HepG2 (cell line): ENCODE measurements around the gene CDK5RAP2. TPM values are rescaled to one million over a fixed set of nuclear protein-coding genes. Genes with fewer than 3 reads are reported as not detected.

ENCODE experiments used
- BATF2 ChIP-seq: sonication (generic); formaldehyde crosslinking; IDR thresholded peaks from 2 replicates; pipeline ENCODE4 v1.8.0; 2022; ENCODE audit warnings: mild to moderate bottlenecking, missing genetic modification reagents, moderate library complexity
- CC2D1A ChIP-seq: sonication (generic); formaldehyde crosslinking; IDR thresholded peaks from 2 replicates; pipeline ENCODE4 v1.8.1; 2023; ENCODE audit warnings: mild to moderate bottlenecking, missing genetic modification reagents
- CENPT ChIP-seq: sonication (generic); formaldehyde crosslinking; IDR thresholded peaks from 2 replicates; pipeline ENCODE4 v1.8.0; 2022; ENCODE audit warnings: low read depth, mild to moderate bottlenecking, moderate library complexity, missing genetic modification reagents
- HNF4A ChIP-seq: sonication (generic); formaldehyde crosslinking; IDR thresholded peaks from 2 replicates; pipeline ENCODE4 v1.4.0; 2020; ENCODE audit warnings: missing genetic modification reagents
- MIXL1 ChIP-seq: IDR thresholded peaks from 2 replicates; pipeline ENCODE4 v1.6.1; 2016
- MTA3 ChIP-seq: sonication (generic); formaldehyde crosslinking; IDR thresholded peaks from 2 replicates; pipeline ENCODE4 v1.4.0; 2020; ENCODE audit warnings: missing genetic modification reagents
- PAX8 ChIP-seq: sonication (generic); formaldehyde crosslinking; IDR thresholded peaks from 2 replicates; pipeline ENCODE4 v1.8.0; 2022; ENCODE audit warnings: mild to moderate bottlenecking, missing genetic modification reagents, borderline replicate concordance
- RAD51 ChIP-seq: fragments of 450-650 bp; IDR thresholded peaks from 2 replicates; pipeline ENCODE4 v1.6.1; 2016; ENCODE audit warnings: borderline replicate concordance
- SALL1 ChIP-seq: sonication (generic); formaldehyde crosslinking; IDR thresholded peaks from 2 replicates; pipeline ENCODE4 v1.8.0; 2022; ENCODE audit warnings: mild to moderate bottlenecking, missing genetic modification reagents
- SIX1 ChIP-seq: sonication (generic); formaldehyde crosslinking; IDR thresholded peaks from 2 replicates; pipeline ENCODE4 v1.4.0; 2020; ENCODE audit warnings: missing genetic modification reagents, borderline replicate concordance
- SNAPC4 ChIP-seq: sonication (generic); formaldehyde crosslinking; IDR thresholded peaks from 2 replicates; pipeline ENCODE4 v1.4.0; 2020; ENCODE audit warnings: mild to moderate bottlenecking, missing genetic modification reagents
- SUZ12 ChIP-seq: fragments of 150-350 bp; IDR thresholded peaks from 2 replicates; pipeline ENCODE4 v1.6.1; 2014; ENCODE audit warnings: low read depth, low read length
- TEAD3 ChIP-seq: optimal IDR thresholded peaks from 2 replicates; pipeline ENCODE3; 2016; ENCODE audit warnings: borderline replicate concordance
- XBP1 ChIP-seq: sonication (generic); formaldehyde crosslinking; IDR thresholded peaks from 2 replicates; pipeline ENCODE4 v1.5.0; 2020; ENCODE audit warnings: missing genetic modification reagents
- YY1 ChIP-seq: IDR thresholded peaks from 2 replicates; pipeline ENCODE4 v1.6.1; 2011; ENCODE audit warnings: low read length, low read depth, moderate library complexity, mild to moderate bottlenecking; ENCODE audit not compliant: insufficient read depth, insufficient replicate concordance
- ZFP36L2 ChIP-seq: sonication (generic); formaldehyde crosslinking; IDR thresholded peaks from 2 replicates; pipeline ENCODE4 v1.4.0; 2020; ENCODE audit warnings: missing genetic modification reagents
- ZNF10 ChIP-seq: sonication (generic); formaldehyde crosslinking; IDR thresholded peaks from 2 replicates; pipeline ENCODE4 v1.4.0; 2020; ENCODE audit warnings: mild to moderate bottlenecking, low read depth, missing genetic modification reagents, borderline replicate concordance
- ZNF136 ChIP-seq: sonication (generic); formaldehyde crosslinking; IDR thresholded peaks from 2 replicates; pipeline ENCODE4 v1.8.1; 2022; ENCODE audit warnings: low read depth, mild to moderate bottlenecking, moderate library complexity, missing genetic modification reagents
- ZNF251 ChIP-seq: sonication (generic); formaldehyde crosslinking; IDR thresholded peaks from 2 replicates; pipeline ENCODE4 v1.9.0; 2021; ENCODE audit warnings: mild to moderate bottlenecking, missing genetic modification reagents
- ZNF317 ChIP-seq: sonication (generic); formaldehyde crosslinking; IDR thresholded peaks from 2 replicates; pipeline ENCODE4 v1.5.0; 2020; ENCODE audit warnings: mild to moderate bottlenecking, missing genetic modification reagents
- ZNF574 ChIP-seq: sonication (generic); formaldehyde crosslinking; IDR thresholded peaks from 2 replicates; pipeline ENCODE4 v1.4.0; 2020; ENCODE audit warnings: missing genetic modification reagents
- ZNF639 ChIP-seq: conservative IDR thresholded peaks from 2 replicates; pipeline ENCODE4 v1.6.1; 2018; ENCODE audit warnings: missing genetic modification reagents
- ZNF737 ChIP-seq: sonication (generic); formaldehyde crosslinking; IDR thresholded peaks from 2 replicates; pipeline ENCODE4 v1.5.0; 2020; ENCODE audit warnings: missing genetic modification reagents, mild to moderate bottlenecking, borderline replicate concordance
- polyA plus RNA-seq, 8 experiments: library from polyadenylated mRNA; depleted of rRNA in 3 of 8; stranded (reverse) in 7 of 8; unstranded in 1 of 8; fragments of >200 nt; fragmentation: Illumina TruSeq in 4 of 8; extraction: Trizol in 4 of 8; gene quantifications; 2 replicates each; pipeline versions ENCODE4 v1.2.1 to v1.2.3, GENCODE V29; 2011 to 2016; ENCODE audit warnings: low read depth in 4 of 8, missing spikeins in 1 of 8, mixed read lengths in 1 of 8; ENCODE audit not compliant: insufficient read depth in 1 of 8
- total RNA-seq, 5 experiments: library from RNA; depleted of rRNA; stranded (reverse); fragments of >200 nt; fragmentation: Illumina TruSeq; extraction: Trizol; gene quantifications; 2 replicates each; pipeline ENCODE4 v1.2.3, GENCODE V29; 2016; ENCODE audit warnings: low read depth in 1 of 5

The CDK5RAP2 gene
- total and polyA plus RNA-seq, 2 of the 13 experiments (the other 11 are each of a cell fraction or from before 2014, with no cell fraction given), result 31.8 to 42.2 TPM

GRCh38 chr9:120538339-120538738 is 41.6 kb downstream of the CDK5RAP2 start (continued):
- TF ChIP-seq ZNF136 (CRISPR knock-in tag) (0 out of 2 replicates have a peak, but pooled peaks have one; percentile 50), ZNF639 (no peak), BATF2 (CRISPR knock-in tag) (no peak), ZFP36L2 (CRISPR knock-in tag) (no peak), YY1 (no peak), ZNF737 (no peak), ZNF10 (CRISPR knock-in tag) (no peak), HNF4A (peak; percentile 86), PAX8 (CRISPR knock-in tag) (no peak), SALL1 (CRISPR knock-in tag) (peak; percentile 78), SIX1 (CRISPR knock-in tag) (no peak), ZNF251 (CRISPR knock-in tag) (no peak), CC2D1A (no peak), MTA3 (CRISPR knock-in tag) (no peak), CENPT (CRISPR knock-in tag) (no peak), ZNF317 (no peak), XBP1 (no peak), SNAPC4 (CRISPR knock-in tag) (no peak), MIXL1 (CRISPR knock-in tag) (peak; percentile 96), TEAD3 (CRISPR knock-in tag) (peak; percentile 99), ZNF574 (peak; percentile 40; the same call in 1 of the 2 replicates), SUZ12 (no peak), RAD51 (peak; percentile 43; the same call in 1 of the 2 replicates)
